ENCODE measurements around the gene ABLIM1.

The ABLIM1 gene

GRCh38 chr10:114445332-114445731 is 212.7 kb downstream of the ABLIM1 start:
- Mint-ChIP-seq H3K27me3 (ENCODE audit: low read depth) (no peaks in the 10 kb centered on the region), H3K4me1 (ENCODE audit: low read depth) (no peaks in the 10 kb centered on the region), H3K9me3 (no peaks in the 10 kb centered on the region), H3K27ac (no peak overlapping the region), H3K4me3 (no peak overlapping the region), H3K36me3 (ENCODE audit: low read depth) (peaks cover 19% of the 10 kb centered on the region)

- H3K36me3 Mint-ChIP-seq (ENCODE audit: low read depth) = peaks cover 21% of the 10 kb centered on the region
These were observed 213.3 kb downstream of the ABLIM1 start for GRCh38 chr10:114444819-114445218.

DNA sequence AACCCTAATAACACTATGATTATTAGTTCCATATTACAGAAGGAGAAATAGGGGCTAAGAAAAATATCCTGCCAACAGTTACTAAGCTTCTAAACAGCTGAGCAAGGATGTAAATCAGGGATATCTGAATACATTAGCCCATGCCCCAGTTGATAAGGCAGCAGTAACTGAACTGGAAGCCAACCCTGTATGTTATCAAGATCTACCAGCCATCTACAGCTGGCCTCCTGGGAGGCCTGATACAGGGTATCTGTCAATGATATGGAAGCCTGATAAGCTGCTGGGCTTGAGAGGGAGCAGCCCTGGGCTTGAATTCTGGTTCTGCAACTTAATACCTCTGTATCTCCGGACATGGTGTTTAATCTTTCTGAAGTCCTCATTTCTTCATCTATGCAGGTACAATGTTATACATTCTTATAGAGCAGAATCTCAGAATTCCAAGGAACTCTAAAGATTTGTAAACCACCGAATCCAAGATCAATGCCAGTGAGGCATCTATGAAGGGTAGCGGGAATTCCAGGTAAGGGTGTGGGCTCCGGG is 215.9 kb downstream of the ABLIM1 start:
- Mint-ChIP-seq H3K27me3 (ENCODE audit: low read depth) (no peaks in the 10 kb centered on the region), H3K9me3 (no peaks in the 10 kb centered on the region), H3K4me1 (ENCODE audit: low read depth) (no peaks in the 10 kb centered on the region), H3K27ac (no peak overlapping the region), H3K36me3 (ENCODE audit: low read depth) (peaks cover 37% of the 10 kb centered on the region), H3K4me3 (no peak overlapping the region)

More at GRCh38 chr10:114444819-114445218, 213.3 kb downstream of the ABLIM1 start:
- Mint-ChIP-seq H3K27ac (no peak overlapping the region), H3K4me1 (ENCODE audit: low read depth) (no peaks in the 10 kb centered on the region), H3K9me3 (no peaks in the 10 kb centered on the region), H3K27me3 (ENCODE audit: low read depth) (no peaks in the 10 kb centered on the region), H3K4me3 (no peak overlapping the region)

GRCh38 chr10:114441107-114441506 is 217.0 kb downstream of the ABLIM1 start:
- Mint-ChIP-seq H3K4me1 (ENCODE audit: low read depth) (no peaks in the 10 kb centered on the region), H3K9me3 (no peaks in the 10 kb centered on the region), H3K27ac (no peak overlapping the region), H3K27me3 (ENCODE audit: low read depth) (no peaks in the 10 kb centered on the region), H3K4me3 (no peak overlapping the region), H3K36me3 (ENCODE audit: low read depth) (peaks cover 41% of the 10 kb centered on the region)

- Mint-ChIP-seq H3K9me3 (no peaks in the 10 kb centered on the region), H3K4me3 (no peak overlapping the region), H3K4me1 (ENCODE audit: low read depth) (no peaks in the 10 kb centered on the region), H3K27me3 (ENCODE audit: low read depth) (no peaks in the 10 kb centered on the region), H3K27ac (no peak overlapping the region), H3K36me3 (ENCODE audit: low read depth) (peaks cover 47% of the 10 kb centered on the region)
These were observed 220.4 kb downstream of the ABLIM1 start for GRCh38 chr10:114437473-114438292.

- peaks cover 48% of the 10 kb centered on the region for H3K36me3 Mint-ChIP-seq (ENCODE audit: low read depth)
- H3K27ac Mint-ChIP-seq = no peak overlapping the region
- H3K9me3 Mint-ChIP-seq = no peaks in the 10 kb centered on the region
- no peak overlapping the region for H3K4me3 Mint-ChIP-seq
- H3K27me3 Mint-ChIP-seq (ENCODE audit: low read depth) = no peaks in the 10 kb centered on the region
- H3K4me1 Mint-ChIP-seq (ENCODE audit: low read depth) = no peaks in the 10 kb centered on the region
These were observed 221.1 kb downstream of the ABLIM1 start for GRCh38 chr10:114436941-114437340.

- Mint-ChIP-seq H3K36me3 (ENCODE audit: low read depth) (peaks cover 31% of the 10 kb centered on the region), H3K27ac (no peak overlapping the region), H3K4me1 (ENCODE audit: low read depth) (no peaks in the 10 kb centered on the region), H3K27me3 (ENCODE audit: low read depth) (no peaks in the 10 kb centered on the region), H3K9me3 (no peaks in the 10 kb centered on the region), H3K4me3 (no peak overlapping the region)
These were observed 225.4 kb downstream of the ABLIM1 start for GRCh38 chr10:114432566-114433093.

DNA sequence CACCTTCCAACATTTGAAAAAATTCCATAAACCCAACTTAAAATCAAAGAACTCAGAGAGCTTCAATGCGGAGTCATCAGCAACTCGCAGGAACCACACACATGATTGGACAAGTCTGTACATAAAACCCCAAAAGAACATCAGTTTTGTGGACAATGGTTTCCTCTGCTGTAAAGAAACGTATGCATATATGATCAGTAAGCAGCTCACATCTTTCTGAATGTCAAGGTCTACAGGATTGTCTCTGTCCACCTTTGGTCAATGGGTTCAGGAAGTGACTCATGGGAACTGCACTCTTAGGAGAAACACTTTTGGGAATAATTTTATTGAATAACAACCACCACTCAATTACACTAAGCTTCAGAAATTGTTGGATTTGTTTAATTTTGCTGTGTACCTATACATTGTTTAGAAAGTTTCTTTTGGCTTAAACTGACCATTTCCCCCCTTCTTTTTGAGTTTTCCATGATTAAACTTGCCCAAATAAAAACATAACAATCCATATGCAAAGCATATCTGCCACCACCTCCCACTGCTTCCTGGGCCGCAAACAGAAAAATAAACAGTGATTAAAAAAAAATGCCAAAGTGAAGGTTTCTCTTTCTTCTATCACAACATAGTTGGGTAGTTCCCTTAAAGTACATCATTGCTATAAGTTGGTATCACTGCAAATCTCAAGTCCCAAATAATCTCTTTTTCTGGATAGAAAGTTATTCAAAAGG is 226.5 kb downstream of the ABLIM1 start:
- H3K27me3 Mint-ChIP-seq (ENCODE audit: low read depth) = no peaks in the 10 kb centered on the region
- H3K4me1 Mint-ChIP-seq (ENCODE audit: low read depth) = no peaks in the 10 kb centered on the region
- peaks cover 29% of the 10 kb centered on the region for H3K36me3 Mint-ChIP-seq (ENCODE audit: low read depth)
- no peak overlapping the region for H3K4me3 Mint-ChIP-seq
- no peaks in the 10 kb centered on the region for H3K9me3 Mint-ChIP-seq
- no peak overlapping the region for H3K27ac Mint-ChIP-seq

DNA sequence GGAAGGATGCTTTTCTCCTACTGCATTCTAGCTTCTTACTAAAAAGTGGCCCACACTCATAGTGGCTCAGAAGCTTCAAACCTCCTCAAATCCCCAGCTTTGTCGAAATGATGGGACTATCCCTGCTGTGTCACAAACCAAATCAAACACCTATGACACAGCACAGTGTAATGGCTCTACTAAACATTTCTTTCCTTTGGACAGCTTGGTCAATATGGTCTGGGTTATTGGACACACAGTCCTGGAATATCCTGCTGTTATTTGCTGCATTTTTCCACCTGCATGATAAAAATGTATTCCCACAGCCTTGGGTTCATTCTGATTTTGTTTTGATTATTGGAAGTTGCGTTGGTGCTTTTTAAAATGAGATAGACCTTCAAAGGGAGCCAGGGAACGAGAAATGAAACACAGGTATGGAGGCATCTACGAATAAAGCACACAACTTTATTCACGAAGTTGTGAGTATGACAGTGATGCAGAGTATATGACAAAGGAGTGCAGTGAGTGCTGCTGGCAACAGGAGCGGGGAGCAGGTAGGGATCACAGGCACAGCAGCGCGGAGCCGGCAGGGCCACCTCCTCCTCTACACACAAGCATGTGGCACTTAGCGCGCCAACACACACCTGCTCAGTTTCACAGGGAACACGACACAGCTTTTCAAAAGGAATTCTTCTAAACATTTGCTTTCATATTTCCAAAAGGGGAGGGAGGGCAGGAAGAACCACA is 227.2 kb downstream of the ABLIM1 start:
- Mint-ChIP-seq H3K27ac (no peak overlapping the region), H3K4me1 (ENCODE audit: low read depth) (no peaks in the 10 kb centered on the region), H3K4me3 (no peak overlapping the region), H3K9me3 (no peaks in the 10 kb centered on the region), H3K27me3 (ENCODE audit: low read depth) (no peaks in the 10 kb centered on the region), H3K36me3 (ENCODE audit: low read depth) (peaks cover 23% of the 10 kb centered on the region)

DNA sequence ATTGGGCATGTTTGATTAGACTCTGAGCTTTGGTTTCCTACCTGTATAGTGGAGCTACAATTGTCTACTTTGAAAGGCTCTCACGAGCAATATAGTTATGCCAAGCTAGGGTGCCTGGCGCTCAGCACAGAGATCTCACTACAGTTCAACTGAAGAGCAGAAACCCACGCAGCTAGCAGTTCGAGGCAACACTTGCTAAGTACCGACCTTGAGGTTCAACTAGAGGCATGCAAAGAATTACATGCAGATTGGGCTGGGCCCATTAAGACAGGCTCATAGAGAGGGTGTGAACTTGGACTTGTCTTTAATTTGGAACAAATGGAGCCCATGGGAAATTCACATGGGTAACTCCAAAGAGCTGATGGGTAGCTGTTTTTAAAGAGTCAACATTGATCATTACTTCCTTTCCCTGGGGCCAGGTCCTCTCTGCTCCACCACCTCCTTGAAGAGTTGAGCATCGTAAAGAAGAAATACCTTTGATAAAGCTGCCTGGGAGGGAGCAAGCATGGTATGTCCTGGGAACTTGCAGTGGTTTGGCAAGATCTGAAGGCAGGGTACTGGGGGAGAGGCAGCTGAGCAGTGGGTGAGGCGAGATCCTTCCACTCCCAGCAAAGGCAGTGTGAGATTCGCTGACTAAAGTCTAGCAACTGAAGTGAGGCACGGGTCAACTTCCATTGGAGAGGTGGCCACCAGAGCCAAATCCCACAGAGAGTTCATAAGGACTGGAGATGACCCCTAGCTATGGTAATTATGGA is 228.3 kb downstream of the ABLIM1 start:
- Mint-ChIP-seq H3K27ac (no peak overlapping the region), H3K36me3 (ENCODE audit: low read depth) (peaks cover 17% of the 10 kb centered on the region), H3K4me3 (no peak overlapping the region), H3K9me3 (no peaks in the 10 kb centered on the region), H3K27me3 (ENCODE audit: low read depth) (peaks cover 6% of the 10 kb centered on the region), H3K4me1 (ENCODE audit: low read depth) (no peaks in the 10 kb centered on the region)

GRCh38 chr10:114427124-114427852 is 230.8 kb downstream of the ABLIM1 start:
- Mint-ChIP-seq H3K27me3 (ENCODE audit: low read depth) (peaks cover 6% of the 10 kb centered on the region), H3K36me3 (ENCODE audit: low read depth) (peaks cover 13% of the 10 kb centered on the region), H3K4me3 (no peak overlapping the region), H3K4me1 (ENCODE audit: low read depth) (no peaks in the 10 kb centered on the region), H3K27ac (no peak overlapping the region), H3K9me3 (no peaks in the 10 kb centered on the region)

- no peaks in the 10 kb centered on the region for H3K4me1 Mint-ChIP-seq (ENCODE audit: low read depth)
- H3K9me3 Mint-ChIP-seq = no peaks in the 10 kb centered on the region
- H3K4me3 Mint-ChIP-seq = no peak overlapping the region
- H3K36me3 Mint-ChIP-seq (ENCODE audit: low read depth) = peaks cover 9% of the 10 kb centered on the region
- H3K27me3 Mint-ChIP-seq (ENCODE audit: low read depth) = peaks cover 8% of the 10 kb centered on the region
- no peak overlapping the region for H3K27ac Mint-ChIP-seq
These were observed 231.6 kb downstream of the ABLIM1 start for GRCh38 chr10:114426476-114426875.

DNA sequence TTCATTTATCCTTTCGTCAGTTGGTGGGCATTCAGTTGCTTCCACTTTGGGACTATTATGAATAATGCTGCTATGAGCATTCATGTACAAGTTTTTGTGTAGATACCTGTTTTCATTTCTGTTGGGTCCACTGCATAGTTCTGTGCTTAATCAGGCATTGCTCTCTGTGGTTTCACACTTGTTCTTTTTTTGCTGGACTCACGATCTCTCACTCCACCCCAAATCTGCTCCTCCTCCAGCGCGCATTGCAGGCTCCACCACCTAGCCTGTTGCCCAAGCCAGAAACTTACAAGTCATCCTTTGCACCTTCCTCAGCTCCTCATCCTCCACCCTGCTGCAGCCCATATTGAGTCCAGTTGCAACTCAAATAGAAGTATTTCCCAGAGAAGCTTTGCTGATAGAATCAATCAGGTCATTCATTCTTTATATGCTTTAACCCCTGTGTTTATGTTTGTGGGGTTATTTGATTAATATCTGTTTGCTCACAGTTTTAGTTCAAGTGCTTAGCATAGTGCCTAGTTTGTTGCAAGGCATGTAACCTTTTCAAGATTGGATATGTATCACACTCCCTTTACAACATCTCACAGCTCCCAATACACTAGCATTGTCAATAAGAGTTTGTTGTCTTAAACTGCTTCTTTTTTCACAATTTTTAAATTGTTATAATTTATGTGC is 237.1 kb downstream of the ABLIM1 start:
- Mint-ChIP-seq H3K27ac (no peak overlapping the region), H3K4me1 (ENCODE audit: low read depth) (no peaks in the 10 kb centered on the region), H3K4me3 (no peak overlapping the region), H3K27me3 (ENCODE audit: low read depth) (peaks cover 29% of the 10 kb centered on the region), H3K36me3 (ENCODE audit: low read depth) (no peaks in the 10 kb centered on the region), H3K9me3 (no peaks in the 10 kb centered on the region)
